Measurements from ENCODE around the gene EPAS1. TPM values are rescaled to one million over a fixed set of nuclear protein-coding genes. Genes with fewer than 3 reads are reported as not detected.

The EPAS1 gene
- total and polyA plus RNA-seq, 2 of the 13 experiments (the other 11 are each of a cell fraction or from before 2014, with no cell fraction given): 47.1 to 182 TPM

DNA sequence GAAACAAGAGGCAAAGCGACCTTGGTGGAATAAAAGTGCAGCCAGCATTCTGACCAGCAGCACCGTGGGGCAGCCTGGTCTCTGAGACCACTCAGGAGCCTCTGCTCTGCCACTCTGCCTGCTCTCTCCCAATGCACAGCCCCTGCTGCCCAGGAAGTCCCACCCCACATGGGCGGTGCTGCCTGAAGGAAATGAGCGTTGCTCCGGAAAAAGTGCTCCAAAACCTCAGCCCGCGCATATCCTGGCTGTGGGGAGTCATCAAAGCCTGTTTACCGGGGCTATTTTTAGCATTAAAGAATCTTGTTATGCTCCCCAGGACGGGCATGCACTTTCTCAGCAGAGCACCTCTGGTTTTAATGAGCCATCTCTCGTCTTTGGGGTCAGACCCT, 54.5 kb downstream of the EPAS1 start:
- peaks cover 47 to 98% of the 10 kb centered on the region in 2 experiments for H3K36me3 ChIP-seq (replicated peaks in 1 of 2; ENCODE audit: control insufficient read depth in 1 of 2, insufficient read depth in 2 of 2, low read length in 2 of 2)
- H3K79me2 ChIP-seq (ENCODE audit: insufficient read depth, low read length): no peaks in the 10 kb centered on the region
- WGBS (ENCODE audit: low lambda C conversion rate): 98% methylated on average over 10 of the region's 10 CpGs
- peaks cover 26% of the 10 kb centered on the region for H3K4me1 ChIP-seq (ENCODE audit: insufficient read depth, low read length)
- ChIA-PET POLR2A (no interaction called here), CTCF (ENCODE audit: low intra/inter-chr PET ratio, low total read pairs) (no interaction called here)
- FAIRE-seq (no peak), DNase-seq (ENCODE audit: low spot score) (no peak), ATAC-seq (no peak)
- H3K27me3 ChIP-seq (ENCODE audit: control insufficient read depth in 1 of 2, insufficient read depth in 2 of 2, low read length in 2 of 2): no peaks in the 10 kb centered on the region
- no peak overlapping the region for H3K4me2 ChIP-seq (ENCODE audit: low read depth, low read length)
- intact Hi-C loops (cut with micrococcal nuclease; ENCODE audit: unreplicated experiment): no loop called here
- H3K4me3 ChIP-seq (replicated peaks in 1 of 3; ENCODE audit: insufficient read depth in 1 of 3, low read depth in 2 of 3, low read length in 3 of 3): no peak overlapping the region
- H3K9me3 ChIP-seq (ENCODE audit: low read length): no peaks in the 10 kb centered on the region
- H4K20me1 ChIP-seq (ENCODE audit: insufficient read depth, low read length): peaks cover 2% of the 10 kb centered on the region; the same call in 1 of the 2 replicates
- H3K9ac ChIP-seq (ENCODE audit: insufficient read depth, low read depth, low read length): no peak overlapping the region
- no TSS peak for BruUV-seq (replicated peaks)
- TF ChIP-seq, protein P1, sequence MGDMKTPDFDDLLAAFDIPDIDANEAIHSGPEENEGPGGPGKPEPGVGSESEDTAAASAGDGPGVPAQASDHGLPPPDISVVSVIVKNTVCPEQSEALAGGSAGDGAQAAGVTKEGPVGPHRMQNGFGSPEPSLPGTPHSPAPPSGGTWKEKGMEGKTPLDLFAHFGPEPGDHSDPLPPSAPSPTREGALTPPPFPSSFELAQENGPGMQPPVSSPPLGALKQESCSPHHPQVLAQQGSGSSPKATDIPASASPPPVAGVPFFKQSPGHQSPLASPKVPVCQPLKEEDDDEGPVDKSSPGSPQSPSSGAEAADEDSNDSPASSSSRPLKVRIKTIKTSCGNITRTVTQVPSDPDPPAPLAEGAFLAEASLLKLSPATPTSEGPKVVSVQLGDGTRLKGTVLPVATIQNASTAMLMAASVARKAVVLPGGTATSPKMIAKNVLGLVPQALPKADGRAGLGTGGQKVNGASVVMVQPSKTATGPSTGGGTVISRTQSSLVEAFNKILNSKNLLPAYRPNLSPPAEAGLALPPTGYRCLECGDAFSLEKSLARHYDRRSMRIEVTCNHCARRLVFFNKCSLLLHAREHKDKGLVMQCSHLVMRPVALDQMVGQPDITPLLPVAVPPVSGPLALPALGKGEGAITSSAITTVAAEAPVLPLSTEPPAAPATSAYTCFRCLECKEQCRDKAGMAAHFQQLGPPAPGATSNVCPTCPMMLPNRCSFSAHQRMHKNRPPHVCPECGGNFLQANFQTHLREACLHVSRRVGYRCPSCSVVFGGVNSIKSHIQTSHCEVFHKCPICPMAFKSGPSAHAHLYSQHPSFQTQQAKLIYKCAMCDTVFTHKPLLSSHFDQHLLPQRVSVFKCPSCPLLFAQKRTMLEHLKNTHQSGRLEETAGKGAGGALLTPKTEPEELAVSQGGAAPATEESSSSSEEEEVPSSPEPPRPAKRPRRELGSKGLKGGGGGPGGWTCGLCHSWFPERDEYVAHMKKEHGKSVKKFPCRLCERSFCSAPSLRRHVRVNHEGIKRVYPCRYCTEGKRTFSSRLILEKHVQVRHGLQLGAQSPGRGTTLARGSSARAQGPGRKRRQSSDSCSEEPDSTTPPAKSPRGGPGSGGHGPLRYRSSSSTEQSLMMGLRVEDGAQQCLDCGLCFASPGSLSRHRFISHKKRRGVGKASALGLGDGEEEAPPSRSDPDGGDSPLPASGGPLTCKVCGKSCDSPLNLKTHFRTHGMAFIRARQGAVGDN (CRISPR knock-in tag; IDR thresholded peaks at IDR 0.05): peak; percentile 10; the same call in 1 of the 2 replicates
- TF ChIP-seq, protein P2, sequence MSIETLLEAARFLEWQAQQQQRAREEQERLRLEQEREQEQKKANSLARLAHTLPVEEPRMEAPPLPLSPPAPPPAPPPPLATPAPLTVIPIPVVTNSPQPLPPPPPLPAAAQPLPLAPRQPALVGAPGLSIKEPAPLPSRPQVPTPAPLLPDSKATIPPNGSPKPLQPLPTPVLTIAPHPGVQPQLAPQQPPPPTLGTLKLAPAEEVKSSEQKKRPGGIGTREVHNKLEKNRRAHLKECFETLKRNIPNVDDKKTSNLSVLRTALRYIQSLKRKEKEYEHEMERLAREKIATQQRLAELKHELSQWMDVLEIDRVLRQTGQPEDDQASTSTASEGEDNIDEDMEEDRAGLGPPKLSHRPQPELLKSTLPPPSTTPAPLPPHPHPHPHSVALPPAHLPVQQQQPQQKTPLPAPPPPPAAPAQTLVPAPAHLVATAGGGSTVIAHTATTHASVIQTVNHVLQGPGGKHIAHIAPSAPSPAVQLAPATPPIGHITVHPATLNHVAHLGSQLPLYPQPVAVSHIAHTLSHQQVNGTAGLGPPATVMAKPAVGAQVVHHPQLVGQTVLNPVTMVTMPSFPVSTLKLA (IDR thresholded peaks at IDR 0.05): no peak
- no peak overlapping the region for H3K27ac ChIP-seq (ENCODE audit: extremely low read length, insufficient read depth, low read length)
- no peak overlapping the region for H2AFZ ChIP-seq (ENCODE audit: low read length)
- in situ Hi-C loops (cut with HindIII; ENCODE audit: extremely low pct_ligation_motif_present, low pct_unique_long_range_greater_than_20kb): loop anchor here (10.0 kb wide), 1 partner anchor 277 kb away; no protein-coding TSS in a partner anchor
